Measurements from ENCODE around the gene DLEC1.

DNA sequence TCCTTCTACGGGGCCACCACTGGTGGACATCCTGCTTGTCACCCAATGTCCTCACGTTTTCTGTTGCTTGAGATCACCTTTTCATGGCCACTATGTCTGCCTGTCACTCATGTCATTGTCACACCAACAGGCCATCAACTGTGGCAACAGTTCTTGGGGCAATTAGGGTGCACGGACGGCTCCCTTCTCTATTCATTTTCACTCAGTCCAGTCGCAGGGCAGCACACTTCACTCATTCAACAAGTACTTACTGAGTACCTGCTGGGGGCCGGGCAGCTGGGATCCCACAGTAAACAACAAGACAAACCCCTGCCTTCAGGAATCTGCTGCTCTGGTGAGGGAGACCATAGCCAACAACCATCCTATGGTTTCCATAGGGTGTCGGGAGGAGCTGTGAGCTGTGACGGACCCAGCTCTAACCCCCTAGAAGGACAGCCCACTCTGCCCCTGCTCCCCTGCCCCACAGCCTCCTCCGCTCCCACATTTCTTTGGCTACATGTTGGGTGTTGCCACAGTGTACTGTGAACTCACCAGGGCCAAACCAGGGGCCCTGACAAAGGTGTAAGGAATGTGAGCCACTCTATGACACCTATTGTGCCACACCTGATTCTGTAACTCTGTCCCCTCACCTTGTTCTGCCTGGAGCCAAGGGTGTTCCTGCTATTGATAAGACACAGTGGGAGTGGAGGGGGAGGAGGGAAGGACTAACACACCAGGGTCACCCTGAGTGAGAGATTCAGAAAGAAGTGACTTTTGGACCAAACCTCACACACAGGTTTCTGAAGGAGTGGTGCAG is 46.5 kb upstream of the DLEC1 start:
- TF ChIP-seq, protein P1, sequence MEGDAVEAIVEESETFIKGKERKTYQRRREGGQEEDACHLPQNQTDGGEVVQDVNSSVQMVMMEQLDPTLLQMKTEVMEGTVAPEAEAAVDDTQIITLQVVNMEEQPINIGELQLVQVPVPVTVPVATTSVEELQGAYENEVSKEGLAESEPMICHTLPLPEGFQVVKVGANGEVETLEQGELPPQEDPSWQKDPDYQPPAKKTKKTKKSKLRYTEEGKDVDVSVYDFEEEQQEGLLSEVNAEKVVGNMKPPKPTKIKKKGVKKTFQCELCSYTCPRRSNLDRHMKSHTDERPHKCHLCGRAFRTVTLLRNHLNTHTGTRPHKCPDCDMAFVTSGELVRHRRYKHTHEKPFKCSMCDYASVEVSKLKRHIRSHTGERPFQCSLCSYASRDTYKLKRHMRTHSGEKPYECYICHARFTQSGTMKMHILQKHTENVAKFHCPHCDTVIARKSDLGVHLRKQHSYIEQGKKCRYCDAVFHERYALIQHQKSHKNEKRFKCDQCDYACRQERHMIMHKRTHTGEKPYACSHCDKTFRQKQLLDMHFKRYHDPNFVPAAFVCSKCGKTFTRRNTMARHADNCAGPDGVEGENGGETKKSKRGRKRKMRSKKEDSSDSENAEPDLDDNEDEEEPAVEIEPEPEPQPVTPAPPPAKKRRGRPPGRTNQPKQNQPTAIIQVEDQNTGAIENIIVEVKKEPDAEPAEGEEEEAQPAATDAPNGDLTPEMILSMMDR (conservative IDR thresholded peaks at IDR 0.05), result no peak
- no peak for TF ChIP-seq ZFX (IDR thresholded peaks at IDR 0.05)
